ENCODE data around the gene SLC22A13.

DNA sequence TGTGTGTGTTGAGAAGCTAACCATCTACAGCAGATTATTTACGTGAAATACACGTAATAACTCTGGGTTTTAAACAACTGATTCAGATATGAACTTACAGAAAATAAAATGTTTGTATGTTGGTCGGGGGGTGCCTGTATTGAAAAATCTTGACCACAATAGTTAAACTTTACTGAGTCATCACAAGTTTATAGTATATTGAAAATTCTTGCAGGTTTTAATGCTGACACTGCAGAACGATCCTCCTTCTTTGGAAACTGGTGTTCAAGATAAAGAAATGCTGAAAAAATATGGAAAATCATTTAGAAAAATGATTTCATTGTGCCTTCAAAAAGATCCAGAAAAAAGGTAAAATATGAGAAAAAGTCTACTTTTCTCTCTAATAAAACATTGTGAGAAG, 41.3 kb upstream of the SLC22A13 start:
- TF ChIP-seq CTCF (conservative IDR thresholded peaks at IDR 0.05 in 1 of 2, IDR thresholded peaks at IDR 0.05 in 1 of 2; ENCODE audit: low read depth in 1 of 2, low read length in 2 of 2), result no peak
- no peak for TF ChIP-seq EZH2 (IDR thresholded peaks at IDR 0.05; ENCODE audit: low read length, missing control alignments)
